HG03442 (cell line): ENCODE measurements around the gene GIMAP7.
A peak's percentile ranks its signal among the peaks of the same experiment; 100 is the strongest.
"Not testable (repeated sequence)": the region's sequence is repeated elsewhere in the genome, so short reads cannot be mapped to it uniquely, and the experiment has no call there.

Source experiments
- ATAC-seq: cut with Tn5 transposase; IDR thresholded peaks from one replicate; pipeline ENCODE4 v1.9.1; 2021; ENCODE audit warnings: mild to moderate bottlenecking, moderate library complexity; ENCODE audit not compliant: unreplicated experiment

GIMAP7 gene

DNA sequence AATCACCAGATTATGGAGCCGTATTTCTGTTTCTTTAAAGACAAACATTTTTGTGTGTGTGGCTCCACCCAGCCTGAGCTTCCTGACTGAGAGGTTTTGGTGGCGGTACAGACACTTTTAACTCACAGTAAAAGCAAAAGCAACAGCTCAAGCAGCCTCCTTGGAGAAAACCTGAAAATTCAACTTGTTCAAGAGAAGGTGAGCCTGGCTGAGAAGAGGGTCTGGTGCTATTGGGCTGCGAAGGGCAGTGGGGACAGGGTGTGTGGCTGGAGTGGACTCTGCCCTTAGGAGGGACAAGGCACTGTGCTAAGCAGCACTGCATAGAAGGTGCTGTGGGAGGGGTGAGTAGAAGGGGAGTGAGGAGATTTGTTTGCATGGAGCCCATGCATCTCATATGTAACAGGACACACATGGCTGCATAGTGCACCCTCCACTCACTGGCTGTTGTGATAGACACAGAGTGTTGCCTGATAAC is at the start of gene GIMAP7:
TSS of gene GIMAP7 (plus strand) at position 125 of the 475 bp plus-strand sequence. CDS start 5,103 bp downstream, outside the sequence.
- peak; percentile 61 for ATAC-seq

DNA sequence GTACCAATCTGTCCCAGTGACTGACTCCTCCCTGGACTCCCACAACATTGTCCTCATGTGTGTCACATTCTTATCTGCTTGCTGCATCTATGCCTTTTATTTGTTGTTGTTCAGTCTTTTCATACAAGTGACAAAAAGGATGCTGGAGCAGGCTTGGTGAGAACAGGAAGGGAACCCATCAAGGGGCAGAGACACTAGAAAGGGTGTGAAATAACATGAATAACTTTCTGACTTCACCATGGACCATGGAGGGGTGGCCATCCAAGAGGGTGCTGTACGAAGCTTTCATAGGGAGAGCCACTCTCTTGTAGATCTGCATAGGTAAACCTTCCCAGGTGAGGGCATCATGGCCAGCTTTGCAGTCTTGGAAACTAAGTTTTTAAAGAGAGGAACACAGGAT is 49.7 kb upstream of the GIMAP7 start:
- ATAC-seq = no peak

DNA sequence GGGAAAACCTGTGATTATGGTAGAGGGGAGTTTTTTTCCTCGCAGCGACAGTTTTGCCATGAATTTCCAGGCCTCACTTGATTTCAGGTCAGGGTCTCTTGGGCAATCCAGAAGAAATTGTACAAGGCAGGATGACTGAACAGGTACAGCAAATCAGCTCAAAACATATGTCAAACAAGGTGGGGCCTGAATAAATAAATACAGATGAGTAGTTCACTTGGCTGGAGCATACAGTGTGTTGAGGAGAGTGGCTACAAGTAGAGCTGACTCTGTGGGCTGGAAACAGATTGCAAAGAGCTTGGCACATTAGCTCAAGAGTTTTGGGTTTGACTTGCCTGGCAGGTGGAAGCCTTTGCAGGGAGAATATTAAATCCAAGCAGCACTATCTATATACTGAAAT is 49.3 kb upstream of the GIMAP7 start:
- ATAC-seq = no peak

DNA sequence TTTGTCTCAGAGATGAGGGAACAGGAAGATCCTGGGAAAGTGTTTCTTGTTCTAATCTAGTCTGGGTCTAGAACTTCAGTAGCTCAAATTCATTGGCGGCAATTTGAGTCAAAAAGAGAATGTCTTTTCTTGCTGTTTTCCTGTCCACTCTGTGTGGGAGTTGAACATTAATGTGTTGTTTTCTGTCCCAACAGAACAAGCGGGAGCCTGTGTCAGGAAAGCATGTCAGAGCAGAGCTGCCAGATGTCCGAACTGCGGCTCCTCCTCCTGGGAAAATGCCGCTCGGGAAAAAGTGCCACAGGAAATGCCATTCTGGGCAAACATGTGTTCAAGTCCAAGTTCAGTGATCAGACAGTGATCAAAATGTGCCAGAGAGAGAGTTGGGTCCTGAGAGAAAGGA is 48.2 kb upstream of the GIMAP7 start:
- ATAC-seq = no peak

DNA sequence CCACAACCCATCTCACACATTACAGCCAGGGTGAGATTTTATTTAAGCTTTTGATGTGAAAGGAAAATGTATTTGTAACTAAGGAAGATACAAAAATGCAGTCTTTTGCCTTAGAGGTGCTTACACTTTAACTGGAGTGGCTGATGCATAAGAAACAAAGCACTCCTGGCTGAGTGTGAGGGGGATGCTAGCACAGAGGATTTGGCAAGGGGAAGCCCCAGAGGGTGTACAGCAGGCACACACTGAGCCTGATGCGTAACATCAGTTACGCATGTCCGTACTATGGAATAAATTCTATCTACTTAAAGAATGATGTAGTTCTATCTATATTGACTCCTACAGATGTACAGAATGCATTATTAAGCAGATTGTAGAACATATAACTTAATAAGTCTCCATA is 46.4 kb upstream of the GIMAP7 start:
- no peak for ATAC-seq

DNA sequence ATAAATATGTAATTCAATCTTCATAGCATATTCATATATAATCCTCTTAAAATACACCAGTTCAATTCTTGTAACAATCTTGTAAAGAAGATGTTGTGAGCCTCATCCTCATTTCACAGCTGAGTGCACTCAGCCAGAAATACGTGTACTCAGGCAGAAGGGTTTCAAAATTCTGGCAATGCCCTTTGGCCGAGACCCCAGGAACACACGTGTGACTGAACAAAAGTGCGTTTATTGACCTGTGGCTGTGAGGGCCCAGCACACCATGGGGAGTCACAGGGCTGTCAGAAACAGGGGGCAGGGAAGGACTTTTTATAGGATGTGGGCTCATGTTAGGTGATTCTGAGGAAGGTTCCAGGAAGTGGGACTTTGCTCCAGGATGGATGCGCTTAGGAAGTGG is 42.8 kb upstream of the GIMAP7 start:
- ATAC-seq = no peak

DNA sequence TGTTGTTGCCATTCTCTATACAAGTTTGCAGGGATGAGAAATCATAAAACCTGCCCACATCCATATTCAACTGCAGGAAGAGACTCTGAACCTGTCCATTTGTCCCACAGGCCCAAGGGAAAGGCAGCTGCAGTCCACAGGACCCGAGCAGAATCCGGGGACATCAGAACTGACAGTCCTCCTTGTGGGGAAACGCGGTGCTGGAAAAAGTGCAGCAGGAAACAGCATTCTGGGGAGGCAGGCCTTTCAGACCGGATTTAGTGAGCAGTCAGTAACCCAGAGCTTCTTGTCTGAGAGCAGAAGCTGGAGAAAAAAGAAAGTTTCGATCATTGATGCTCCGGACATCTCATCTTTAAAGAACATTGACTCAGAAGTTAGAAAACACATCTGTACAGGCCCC is 40.8 kb upstream of the GIMAP7 start:
- ATAC-seq = no peak

DNA sequence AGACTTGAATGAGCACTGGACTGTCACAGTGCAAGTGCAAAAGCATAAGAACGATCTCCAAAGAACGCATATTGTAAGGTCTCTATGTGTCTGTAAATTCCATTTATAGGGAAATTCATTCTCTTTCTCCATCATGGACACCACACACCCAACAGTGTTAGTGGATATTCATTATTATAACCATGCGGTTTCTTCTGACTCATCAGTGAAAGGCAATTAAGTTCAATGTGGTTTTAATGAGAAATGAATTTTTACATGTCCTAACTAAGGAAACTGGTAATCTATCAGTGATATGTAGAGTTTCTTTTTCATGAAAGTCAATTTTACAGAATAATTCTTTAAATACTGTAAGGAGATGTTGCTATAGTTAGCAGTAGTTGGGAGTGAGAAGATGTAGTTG is 38.4 kb upstream of the GIMAP7 start:
- ATAC-seq = no peak

DNA sequence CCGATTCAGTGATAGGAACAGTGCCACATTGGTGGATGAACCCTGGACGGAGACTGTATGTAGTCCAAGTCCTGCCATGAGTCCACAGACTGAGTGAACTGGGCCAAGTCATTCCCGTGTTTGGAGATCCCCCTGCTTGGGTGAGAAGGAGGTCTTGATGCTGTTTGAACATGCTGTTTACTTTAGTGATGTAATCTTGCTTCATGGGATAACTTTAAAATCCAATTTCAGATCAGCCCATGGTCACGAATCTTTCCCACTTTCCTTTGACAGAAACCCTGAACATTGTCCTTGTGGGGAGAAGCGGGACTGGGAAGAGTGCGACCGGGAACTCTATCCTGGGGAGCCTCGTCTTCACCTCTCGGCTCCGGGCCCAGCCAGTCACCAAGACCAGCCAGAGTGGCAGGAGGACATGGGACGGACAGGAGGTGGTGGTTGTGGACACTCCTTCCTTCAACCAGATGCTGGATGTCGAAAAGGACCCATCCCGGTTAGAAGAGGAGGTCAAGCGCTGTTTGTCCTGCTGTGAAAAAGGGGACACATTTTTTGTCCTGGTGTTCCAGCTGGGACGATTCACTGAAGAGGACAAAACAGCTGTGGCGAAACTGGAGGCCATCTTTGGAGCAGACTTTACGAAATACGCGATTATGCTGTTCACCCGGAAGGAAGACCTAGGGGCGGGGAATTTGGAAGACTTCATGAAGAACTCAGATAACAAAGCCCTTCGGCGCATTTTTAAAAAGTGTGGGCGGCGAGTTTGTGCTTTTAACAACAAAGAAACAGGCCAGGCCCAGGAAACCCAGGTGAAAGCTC is 37.6 kb upstream of the GIMAP7 start:
- ATAC-seq = no peak

DNA sequence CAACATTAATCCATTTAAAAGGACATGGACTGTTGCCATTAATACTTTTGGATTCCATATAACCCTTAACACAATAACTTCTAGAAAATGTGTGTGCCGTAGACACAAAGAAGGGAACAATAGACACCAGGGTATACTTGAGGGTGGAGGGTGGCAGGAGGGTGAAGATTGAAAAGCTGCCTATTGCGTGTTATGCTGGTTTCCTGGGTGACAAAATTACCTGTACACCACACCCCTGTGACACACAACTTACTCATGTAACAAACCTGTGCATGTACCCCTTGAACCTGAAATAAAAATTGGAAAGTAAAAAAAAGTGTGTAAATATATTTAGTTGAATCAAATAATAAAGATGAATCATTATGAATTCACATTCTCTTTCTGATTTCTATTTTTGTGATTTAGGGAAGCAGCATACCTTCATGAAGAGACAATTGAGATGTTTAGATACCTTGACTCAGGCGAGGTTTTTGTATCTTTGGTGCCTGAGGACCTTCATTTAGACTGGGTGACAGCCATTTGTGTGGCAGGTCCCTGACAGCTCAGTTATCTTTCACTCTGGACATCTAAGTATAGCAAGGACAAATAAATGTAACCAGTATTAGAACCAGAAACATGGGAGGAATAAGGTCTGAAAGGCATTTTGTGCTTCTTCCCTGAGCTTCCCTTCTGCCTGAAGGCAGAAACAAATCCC is 35.5 kb upstream of the GIMAP7 start:
- no peak for ATAC-seq

DNA sequence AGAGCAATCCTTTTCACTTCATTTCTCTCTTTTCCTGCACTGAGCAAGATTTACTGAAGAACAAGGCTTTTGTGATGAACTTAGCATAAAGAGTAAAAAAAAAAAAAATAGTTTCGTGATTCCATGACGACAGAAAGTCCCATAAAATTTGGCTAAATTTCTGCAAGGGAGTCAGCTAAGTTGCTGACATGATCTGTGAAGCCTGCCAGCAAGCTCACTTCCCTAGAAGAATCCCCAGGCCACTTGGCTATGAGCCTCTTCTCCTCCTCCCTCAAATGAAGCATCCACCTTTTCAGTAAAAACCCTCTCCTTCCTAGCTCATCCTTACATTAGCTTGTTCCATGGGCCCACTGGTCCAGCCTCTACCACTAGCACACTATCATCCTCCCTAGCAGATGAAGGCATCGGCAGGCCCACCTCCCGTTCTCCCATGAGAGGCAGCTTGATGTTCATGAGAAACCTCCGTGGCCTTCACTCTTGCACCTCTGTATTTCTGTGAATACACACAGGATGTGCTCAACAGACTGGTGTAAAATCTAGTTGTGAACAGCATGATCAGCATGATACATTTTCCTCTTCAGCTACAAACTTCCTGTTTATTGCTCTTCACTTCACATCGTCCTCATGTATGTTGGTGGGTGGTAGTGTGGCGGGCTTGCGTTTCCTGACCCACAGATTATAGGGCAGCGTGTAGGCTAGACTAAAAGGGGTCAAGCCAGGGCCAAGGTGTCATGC is 33.3 kb upstream of the GIMAP7 start:
- ATAC-seq = no peak

DNA sequence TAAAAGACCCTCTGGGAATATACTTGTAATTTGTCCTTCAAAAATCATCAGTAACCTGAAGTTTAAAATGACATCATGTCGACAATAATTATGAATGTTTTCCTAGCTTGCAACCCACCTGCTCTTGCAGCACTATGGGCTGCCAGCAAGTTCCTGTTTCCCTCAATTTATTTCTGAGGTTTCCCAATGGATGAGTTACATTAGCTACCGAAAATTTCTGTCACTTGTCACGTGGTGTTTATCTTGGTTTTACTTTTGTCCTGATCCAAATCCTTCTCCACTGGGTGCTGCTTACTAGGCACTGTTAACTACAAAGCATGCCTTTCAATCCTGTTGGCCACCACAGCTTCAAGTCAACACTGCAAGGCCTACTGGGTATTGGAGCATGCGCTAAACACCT is 32.8 kb upstream of the GIMAP7 start:
- no peak for ATAC-seq

DNA sequence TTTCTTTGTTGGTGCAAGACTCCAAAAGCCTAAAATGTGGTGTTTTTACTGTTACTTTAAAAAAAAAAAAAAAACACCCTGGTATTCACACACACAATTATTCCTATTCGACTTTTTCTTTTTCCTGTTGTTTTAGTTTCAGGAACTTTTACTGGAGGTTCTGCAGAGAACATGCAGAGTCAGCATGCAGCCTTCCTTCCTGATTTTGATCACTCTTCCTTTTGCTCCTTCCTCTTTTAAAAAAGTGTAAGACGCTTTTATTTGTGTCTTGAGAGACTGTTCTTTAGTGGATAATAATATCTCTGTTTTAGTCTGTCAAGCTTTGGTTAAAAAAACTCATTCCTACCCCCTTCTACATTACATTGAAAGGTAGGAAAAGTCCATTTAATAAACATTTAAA is 31.2 kb upstream of the GIMAP7 start:
- ATAC-seq = not testable (repeated sequence)

DNA sequence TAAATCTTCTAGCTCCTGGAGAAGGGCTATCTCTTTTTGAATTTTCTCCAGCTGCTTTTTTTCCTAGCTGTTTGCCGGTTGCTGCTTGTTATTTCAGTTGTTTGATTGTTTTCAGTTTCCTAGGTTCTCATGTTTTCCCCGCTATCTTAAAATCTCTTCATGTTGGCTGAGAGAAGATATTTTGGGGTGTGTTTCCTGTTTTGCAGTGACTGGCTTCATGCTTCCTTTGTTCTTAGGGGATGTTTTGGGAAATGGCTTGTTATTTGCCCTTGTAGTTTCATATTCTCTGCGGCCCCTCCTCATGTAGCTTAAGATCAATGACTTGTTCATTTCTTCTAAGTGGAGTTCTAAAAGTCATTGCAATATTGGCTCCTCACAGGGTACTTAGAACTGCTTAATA is 30.6 kb upstream of the GIMAP7 start:
- not testable (repeated sequence) for ATAC-seq

DNA sequence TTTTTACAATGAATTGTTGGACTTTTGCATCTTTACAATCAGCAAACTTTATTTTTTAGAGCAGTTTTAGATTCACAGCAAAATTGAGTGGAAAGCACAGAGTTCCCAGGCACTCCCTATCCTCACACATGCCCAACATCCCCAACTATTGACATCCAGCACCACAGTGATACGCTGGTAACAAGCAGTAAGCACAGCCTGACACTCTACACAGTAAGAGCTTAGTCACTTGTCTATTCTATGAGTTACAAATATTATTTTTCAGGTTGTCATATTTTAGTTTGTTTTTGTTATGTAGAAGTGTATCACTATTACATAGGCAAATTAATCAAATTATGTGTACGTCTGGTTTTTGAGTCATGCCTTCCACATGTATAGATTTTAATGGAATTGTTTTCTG is 27.0 kb upstream of the GIMAP7 start:
- no peak for ATAC-seq

DNA sequence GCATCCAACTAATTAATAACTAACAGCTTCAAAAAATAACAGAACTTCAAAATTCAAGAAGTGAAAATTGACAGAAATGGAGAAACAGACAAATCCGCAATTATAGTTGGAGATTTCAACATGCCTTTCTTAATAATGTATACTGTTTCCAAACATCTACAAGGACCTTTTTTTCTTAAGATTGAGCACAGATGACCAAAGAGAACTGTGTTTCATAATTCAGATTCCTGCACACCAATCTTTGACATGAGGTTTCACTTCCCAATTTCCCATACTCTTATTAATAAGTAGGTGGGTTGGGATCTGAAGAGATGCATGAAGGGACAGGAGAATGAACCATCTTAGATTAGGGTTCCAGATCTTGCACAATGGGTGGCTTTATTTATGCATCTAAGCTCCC is 24.9 kb upstream of the GIMAP7 start:
- no peak for ATAC-seq

DNA sequence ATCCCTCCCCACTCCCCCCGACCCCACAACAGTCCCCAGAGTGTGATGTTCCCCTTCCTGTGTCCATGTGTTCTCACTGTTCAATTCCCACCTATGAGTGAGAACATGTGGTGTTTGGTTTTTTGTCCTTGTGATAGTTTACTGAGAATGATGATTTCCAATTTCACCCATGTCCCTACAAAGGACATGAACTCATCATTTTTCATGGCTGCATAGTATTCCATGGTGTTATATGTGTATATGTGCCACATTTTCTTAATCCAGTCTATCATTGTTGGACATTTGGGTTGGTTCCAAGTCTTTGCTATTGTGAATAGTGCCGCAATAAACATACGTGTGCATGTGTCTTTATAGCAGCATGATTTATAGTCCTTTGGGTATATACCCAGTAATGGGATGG is 21.2 kb upstream of the GIMAP7 start:
- not testable (repeated sequence) for ATAC-seq

DNA sequence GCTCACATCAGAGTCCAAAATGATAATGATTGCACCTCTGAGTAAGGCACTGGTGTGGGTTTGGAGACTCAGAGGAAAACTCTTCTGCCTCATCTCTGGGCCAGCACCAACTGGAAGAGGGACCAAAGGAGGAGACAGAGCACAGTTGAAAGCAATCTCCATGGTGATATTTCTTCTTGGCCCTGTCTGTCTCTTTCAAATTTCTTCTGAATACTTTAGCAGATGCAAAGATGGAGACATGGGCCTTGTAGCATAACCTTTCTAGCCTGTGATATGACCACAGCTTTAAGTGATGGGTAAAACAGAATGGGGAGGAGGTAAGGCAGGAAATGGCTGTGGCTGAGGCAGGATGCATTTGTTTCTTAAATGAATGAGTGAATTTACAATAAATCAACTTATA is 12.2 kb upstream of the GIMAP7 start:
- ATAC-seq = no peak

DNA sequence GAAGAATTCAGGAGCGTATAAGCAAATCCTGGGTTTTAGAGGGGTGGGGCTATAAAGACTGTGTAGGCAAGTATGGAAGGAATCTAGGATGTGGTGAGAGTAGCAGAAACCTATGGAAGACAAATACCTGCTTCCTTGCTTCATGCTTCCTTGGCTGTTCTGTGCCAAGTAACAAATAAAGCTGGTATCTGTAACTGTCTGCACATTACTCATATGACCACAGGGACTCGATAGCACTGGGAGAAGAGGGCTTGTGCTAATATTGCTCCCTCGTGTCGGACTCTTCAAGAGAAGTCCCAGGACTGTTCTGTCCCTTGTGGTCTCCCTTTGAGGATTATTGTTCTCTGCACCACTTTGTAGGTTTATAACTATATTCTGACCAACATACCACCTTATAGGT is 11.5 kb upstream of the GIMAP7 start:
- no peak for ATAC-seq

DNA sequence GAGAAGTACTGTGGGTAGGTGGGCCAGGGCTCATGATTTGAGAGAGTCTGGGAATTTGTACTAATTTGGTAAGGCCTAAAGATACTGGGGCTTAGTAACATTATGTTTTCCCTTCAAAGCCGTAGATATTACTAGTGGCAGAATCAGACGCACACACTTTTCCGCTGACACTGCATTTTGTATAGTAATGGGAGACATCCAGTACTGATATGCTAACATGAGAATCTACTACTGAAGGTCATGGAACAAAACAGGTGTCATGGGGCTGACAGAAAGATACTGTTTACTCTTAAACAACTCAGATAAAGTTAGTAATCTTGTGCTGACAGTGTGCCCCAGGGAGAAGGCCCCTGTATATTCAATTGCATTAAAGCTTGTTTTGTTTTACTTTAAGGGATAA is 11.1 kb upstream of the GIMAP7 start:
- ATAC-seq = no peak

DNA sequence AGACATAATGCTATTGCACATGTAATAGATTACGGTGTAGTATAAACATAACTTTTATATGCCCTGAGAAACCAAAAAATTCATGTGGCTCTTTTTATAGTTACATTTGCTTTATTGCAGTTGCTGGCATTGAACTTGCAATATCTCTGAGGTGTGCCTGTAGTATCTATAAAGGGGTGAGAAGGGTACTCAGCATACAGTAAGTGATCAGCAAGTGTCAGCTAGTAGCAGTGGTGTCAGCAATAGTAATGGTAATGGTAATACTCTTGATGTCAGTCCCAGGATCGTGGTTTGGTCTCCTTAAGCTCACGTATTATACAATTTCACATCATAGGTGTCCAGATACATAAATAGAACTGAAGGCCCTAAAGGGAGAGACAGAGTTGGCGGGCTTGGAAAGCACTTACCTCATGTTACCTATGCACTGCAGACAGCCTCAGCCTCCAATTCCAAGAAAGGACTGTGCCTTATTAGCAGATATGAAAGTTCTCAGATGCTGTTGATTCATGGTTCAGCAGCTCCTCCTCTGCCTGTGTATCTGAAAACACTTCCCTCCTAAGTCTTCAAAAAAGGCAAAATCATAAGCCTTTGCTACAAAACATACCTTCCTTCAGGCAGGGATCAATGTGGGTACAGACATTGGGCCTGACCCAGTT is 6.6 kb upstream of the GIMAP7 start:
- no peak for ATAC-seq
